GM23248 (cell line): ENCODE measurements around the gene ADRB1. TPM values are rescaled to one million over a fixed set of nuclear protein-coding genes. Genes with fewer than 3 reads are reported as not detected.

Experiments
- DNase-seq: peaks from one replicate; pipeline ENCODE4 v3.0.0-alpha.2; 2015
- H2AFZ ChIP-seq: fragments of 200-600 bp; sonication (generic); 2 replicates; pipeline ENCODE4 v1.6.1; 2016; ENCODE audit warnings: antibody characterized with exemption
- H3F3A ChIP-seq: fragments of 200-600 bp; sonication (generic); 2 replicates; pipeline ENCODE4 v1.6.1; 2016; ENCODE audit warnings: mild to moderate bottlenecking, antibody characterized with exemption, mixed run types; ENCODE audit not compliant: insufficient read depth
- H3K27ac ChIP-seq: fragments of 200-600 bp; sonication (generic); 2 replicates; pipeline ENCODE4 v1.5.1; 2016; ENCODE audit warnings: mild to moderate bottlenecking
- H3K27me3 ChIP-seq: fragments of 200-600 bp; sonication (generic); replicated peaks from 2 replicates; pipeline ENCODE4 v1.6.1; 2016; ENCODE audit warnings: mild to moderate bottlenecking; ENCODE audit not compliant: insufficient read depth
- H3K36me3 ChIP-seq: fragments of 200-600 bp; sonication (generic); 2 replicates; pipeline ENCODE4 v1.6.1; 2016; ENCODE audit warnings: low read depth, mild to moderate bottlenecking
- H3K4me1 ChIP-seq: fragments of 200-600 bp; sonication (generic); 2 replicates; pipeline ENCODE4 v1.6.1; 2016; ENCODE audit warnings: mild to moderate bottlenecking; ENCODE audit not compliant: insufficient read depth
- H3K4me2 ChIP-seq: fragments of 200-600 bp; sonication (generic); one replicate; pipeline ENCODE4 v1.6.1; 2016; ENCODE audit warnings: mild to moderate bottlenecking; ENCODE audit not compliant: unreplicated experiment
- H3K4me3 ChIP-seq: fragments of 200-600 bp; sonication (generic); 2 replicates; pipeline ENCODE4 v1.5.1; 2016; ENCODE audit warnings: mild to moderate bottlenecking
- H3K79me2 ChIP-seq: fragments of 200-600 bp; sonication (generic); 2 replicates; pipeline ENCODE4 v1.6.1; 2016; ENCODE audit warnings: mild to moderate bottlenecking; ENCODE audit not compliant: insufficient read depth
- H3K9ac ChIP-seq: fragments of 200-600 bp; sonication (generic); 2 replicates; pipeline ENCODE4 v1.6.1; 2016; ENCODE audit warnings: mild to moderate bottlenecking
- H3K9me2 ChIP-seq: fragments of 200-600 bp; sonication (generic); 2 replicates; pipeline ENCODE4 v1.6.1; 2016; ENCODE audit warnings: mixed run types, mild to moderate bottlenecking, moderate library complexity; ENCODE audit not compliant: insufficient read depth
- H3K9me3 ChIP-seq: fragments of 200-600 bp; sonication (generic); one replicate; pipeline ENCODE4 v1.6.1; 2017; ENCODE audit warnings: low read depth
- H4K20me1 ChIP-seq: fragments of 200-600 bp; sonication (generic); 2 replicates; pipeline ENCODE4 v1.6.0; 2016; ENCODE audit not compliant: insufficient read depth
- EZH2 ChIP-seq: fragments of 200-600 bp; sonication (generic); IDR thresholded peaks from 2 replicates; pipeline ENCODE4 v1.6.1; 2018; ENCODE audit warnings: antibody characterized with exemption, mild to moderate bottlenecking; ENCODE audit not compliant: insufficient read depth, poor library complexity, severe bottlenecking
- EZH2phosphoT487 ChIP-seq: fragments of 200-600 bp; sonication (generic); IDR thresholded peaks from 2 replicates; pipeline ENCODE4 v1.6.1; 2018; ENCODE audit warnings: antibody characterized with exemption, moderate library complexity, mild to moderate bottlenecking, low read depth; ENCODE audit not compliant: insufficient read depth
- WGBS, 2 experiments: methylation state at CpG; one replicate each; pipeline ENCODE4 v1.1.6; 2015 to 2017; ENCODE audit warnings: low lambda C conversion rate in 2 of 2, low coverage in 1 of 2; ENCODE audit errors: missing lambda C conversion rate in 2 of 2; 5-methylcytosine and 5-hydroxymethylcytosine counted together
- in situ Hi-C: fragments of 300-500 bp; cut with MboI; formaldehyde crosslinking; loops from 2 replicates; pipeline ENCODE4 v1.15.0; 2020
- polyA plus RNA-seq: library from polyadenylated mRNA; unstranded; fragments of >200 nt; fragmentation: Nextera tagmentation; extraction: Ambion mirVana; gene quantifications from 2 replicates; pipeline ENCODE4 v1.2.1, GENCODE V29; 2016
- total RNA-seq: library from RNA; depleted of rRNA; stranded (reverse); fragments of >200 nt; shearing (Covaris generic); gene quantifications from 2 replicates; pipeline ENCODE4 v1.2.3, GENCODE V29; 2014

ADRB1 gene
- total and polyA plus RNA-seq, 2 experiments from 2014 or later, result not detected

DNA sequence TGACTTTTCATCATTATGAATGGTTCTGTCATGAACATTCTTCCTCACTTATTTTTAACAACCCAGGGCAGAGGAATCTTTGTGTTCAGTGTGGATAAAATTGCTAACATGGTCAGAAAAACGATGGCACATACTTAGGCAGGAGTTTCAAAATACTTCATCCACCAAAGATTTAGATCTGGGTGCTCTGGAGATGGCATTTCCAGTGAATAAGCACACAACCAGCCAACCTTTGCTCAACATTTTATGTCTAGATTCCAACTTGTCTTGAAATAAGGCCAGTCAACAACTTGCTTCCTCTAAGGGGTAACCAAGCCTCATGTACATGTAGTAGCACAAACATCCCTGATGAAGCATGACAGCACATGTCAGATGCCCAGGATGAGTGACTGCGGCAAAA, 33.4 kb upstream of the ADRB1 start:
- Histone ChIP-seq H3F3A (no peaks in the 10 kb centered on the region), H3K4me1 (no peaks in the 10 kb centered on the region), H3K4me2 (no peak overlapping the region), H2AFZ (no peak overlapping the region), H3K79me2 (no peaks in the 10 kb centered on the region), H3K9me3 (no peaks in the 10 kb centered on the region), H3K9me2 (no peaks in the 10 kb centered on the region), H4K20me1 (no peaks in the 10 kb centered on the region), H3K27me3 (no peaks in the 10 kb centered on the region), H3K36me3 (no peaks in the 10 kb centered on the region), H3K4me3 (no peak overlapping the region), H3K9ac (no peak overlapping the region), H3K27ac (no peak overlapping the region)
- TF ChIP-seq EZH2phosphoT487, result no peak
- TF ChIP-seq EZH2, result no peak
- in situ Hi-C loops, result no loop called here
- DNase-seq, result no peak
- WGBS, 2 experiments, result 43 to 50% methylated on average over 2 of the region's 2 CpGs

DNA sequence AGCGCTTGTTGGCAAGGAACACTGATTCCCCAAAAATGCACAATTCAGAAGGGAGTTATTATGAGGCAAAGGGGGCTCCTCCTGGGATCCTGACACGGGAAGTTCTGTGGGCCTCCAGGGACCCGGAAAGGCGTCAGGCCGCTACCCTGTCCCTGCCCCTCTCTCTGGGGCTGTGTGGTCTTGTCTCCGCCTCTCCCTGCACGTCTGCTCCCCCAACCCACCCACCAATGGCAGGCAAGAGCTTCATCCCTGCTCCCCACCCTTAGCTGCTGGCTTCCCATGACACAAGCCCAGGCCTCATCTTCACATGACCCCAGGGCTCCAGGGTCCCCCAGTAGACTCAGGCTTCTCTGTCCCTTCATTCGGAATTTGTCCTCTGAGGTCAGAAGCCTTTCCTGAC, 31.0 kb upstream of the ADRB1 start:
- Histone ChIP-seq H3K79me2 (no peaks in the 10 kb centered on the region), H3K4me1 (no peaks in the 10 kb centered on the region), H3K4me3 (no peak overlapping the region), H4K20me1 (no peaks in the 10 kb centered on the region), H3K27me3 (no peaks in the 10 kb centered on the region), H3F3A (no peaks in the 10 kb centered on the region), H3K4me2 (no peak overlapping the region), H3K9me2 (no peaks in the 10 kb centered on the region), H2AFZ (no peak overlapping the region), H3K9ac (no peak overlapping the region), H3K36me3 (no peaks in the 10 kb centered on the region), H3K9me3 (no peaks in the 10 kb centered on the region), H3K27ac (no peak overlapping the region)
- TF ChIP-seq EZH2 (no peak), EZH2phosphoT487 (no peak)
- DNase-seq, result no peak
- in situ Hi-C loops, result no loop called here
- 70 to 74% methylated on average over 6 to 8 of the region's 8 CpGs for whole genome bisulfite sequencing, 2 experiments

DNA sequence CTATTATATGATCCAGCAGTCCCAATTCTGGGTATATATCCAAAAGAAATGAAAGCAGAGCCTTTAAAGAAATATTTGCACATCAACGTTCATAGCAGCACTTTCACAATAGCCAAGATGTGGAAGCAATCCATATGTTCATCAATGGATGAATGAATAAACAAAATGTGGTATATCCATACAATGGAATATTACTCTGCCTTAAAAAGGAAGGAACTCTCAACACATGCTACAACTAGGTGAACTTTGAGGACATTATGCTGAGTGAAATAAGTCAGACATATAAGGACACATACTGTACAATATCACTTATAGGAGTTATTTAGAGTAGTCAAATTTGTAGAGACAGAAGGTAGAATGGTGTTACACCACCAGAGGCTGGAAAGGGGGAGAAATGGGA, 28.0 kb upstream of the ADRB1 start:
- Histone ChIP-seq H2AFZ (no peak overlapping the region), H3K36me3 (no peaks in the 10 kb centered on the region), H3K4me1 (no peaks in the 10 kb centered on the region), H3K4me3 (no peak overlapping the region), H3K27ac (no peak overlapping the region), H3K9me3 (no peaks in the 10 kb centered on the region), H3K9me2 (no peaks in the 10 kb centered on the region), H3K4me2 (no peak overlapping the region), H3K27me3 (no peaks in the 10 kb centered on the region), H4K20me1 (no peaks in the 10 kb centered on the region), H3F3A (no peaks in the 10 kb centered on the region), H3K9ac (no peak overlapping the region), H3K79me2 (no peaks in the 10 kb centered on the region)
- DNase-seq, result no peak
- in situ Hi-C loops, result no loop called here
- 25 to 41% methylated on average over 1 of the region's 1 CpG for WGBS, 2 experiments
- TF ChIP-seq EZH2phosphoT487 (no peak), EZH2 (no peak)

DNA sequence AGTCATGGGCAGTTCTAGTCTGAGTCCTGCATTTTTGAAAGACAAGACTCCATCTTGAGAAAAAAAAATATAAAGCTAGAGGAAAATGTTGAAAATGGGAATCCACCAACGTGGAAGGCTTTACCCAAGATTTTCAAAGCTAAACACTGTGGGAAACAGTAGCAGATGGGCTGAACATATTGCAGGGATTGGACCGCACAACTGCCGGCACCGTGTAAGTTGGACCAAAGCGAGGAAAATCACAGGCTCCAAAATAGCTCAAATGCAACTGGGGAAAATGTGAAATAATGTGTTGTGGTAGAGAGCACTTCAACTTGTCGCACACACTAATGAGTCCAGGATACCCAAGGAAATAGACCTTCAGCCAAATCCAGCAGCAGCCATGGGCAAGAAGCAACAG, 26.4 kb upstream of the ADRB1 start:
- Histone ChIP-seq H3K79me2 (no peaks in the 10 kb centered on the region), H3K27me3 (peaks cover 12% of the 10 kb centered on the region), H3K36me3 (no peaks in the 10 kb centered on the region), H2AFZ (no peak overlapping the region), H3K4me1 (0 out of 2 replicates have a peak, but pooled peaks cover 1% of the 10 kb centered on the region), H3F3A (no peaks in the 10 kb centered on the region), H3K27ac (no peak overlapping the region), H4K20me1 (no peaks in the 10 kb centered on the region), H3K9ac (no peak overlapping the region), H3K9me2 (no peaks in the 10 kb centered on the region), H3K4me2 (no peak overlapping the region), H3K9me3 (no peaks in the 10 kb centered on the region), H3K4me3 (no peak overlapping the region)
- in situ Hi-C loops, result no loop called here
- 73 to 78% methylated on average over 6 of the region's 6 CpGs for WGBS, 2 experiments
- TF ChIP-seq EZH2 (no peak), EZH2phosphoT487 (no peak)
- DNase-seq, result no peak

DNA sequence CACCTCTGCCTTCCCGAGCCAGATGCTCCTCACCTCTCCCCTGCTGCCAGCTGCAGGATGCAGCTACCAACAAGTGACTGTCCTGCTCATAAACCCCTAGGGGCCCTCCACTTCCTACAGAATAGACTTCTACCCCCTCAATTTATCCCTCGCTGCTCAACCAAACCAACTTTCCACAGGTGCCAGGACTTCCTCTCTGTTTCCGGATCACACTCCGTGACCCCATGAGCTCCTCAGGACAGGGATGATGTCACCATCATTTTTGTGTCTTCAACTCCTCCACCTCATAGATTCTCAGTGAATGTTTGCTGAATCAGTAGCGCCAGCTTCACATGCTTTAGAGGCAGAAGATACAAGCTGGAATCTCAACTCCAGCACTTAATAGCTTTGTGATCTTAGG, 25.8 kb upstream of the ADRB1 start:
- Histone ChIP-seq H3K27me3 (peaks cover 12% of the 10 kb centered on the region), H3K4me2 (no peak overlapping the region), H3K9ac (no peak overlapping the region), H3K9me3 (no peaks in the 10 kb centered on the region), H3K9me2 (no peaks in the 10 kb centered on the region), H3K79me2 (no peaks in the 10 kb centered on the region), H3K36me3 (no peaks in the 10 kb centered on the region), H3K27ac (no peak overlapping the region), H3K4me3 (no peak overlapping the region), H3F3A (no peaks in the 10 kb centered on the region), H3K4me1 (0 out of 2 replicates have a peak, but pooled peaks cover 4% of the 10 kb centered on the region), H2AFZ (no peak overlapping the region), H4K20me1 (no peaks in the 10 kb centered on the region)
- in situ Hi-C loops, result no loop called here
- WGBS, 2 experiments, result 72 to 83% methylated on average over 5 of the region's 5 CpGs
- DNase-seq, result no peak
- TF ChIP-seq EZH2 (no peak), EZH2phosphoT487 (no peak)
